Activated naive CD4-positive, alpha-beta T cell treated with anti-CD3 and anti-CD28 coated beads for 36 hours (primary cell): ENCODE measurements around the gene PWWP2B. TPM values are rescaled to one million over a fixed set of nuclear protein-coding genes. Genes with fewer than 3 reads are reported as not detected.
A peak's percentile ranks its signal among the peaks of the same experiment; 100 is the strongest.

Experiments
- CTCF ChIA-PET: fragments of 350-600 bp; sonication (Branson Sonifier 250); formaldehyde crosslinking; loops from one replicate; lab custom pipeline; 2021; ENCODE audit warnings: antibody characterized with exemption; lab: Charles Lee
- DNase-seq: peaks from one replicate; pipeline ENCODE4 v3.0.0-alpha.2; 2020
- H3K27ac Mint-ChIP-seq: one replicate; pipeline ENCODE4 v1.8.0; 2021; ENCODE audit warnings: mild to moderate bottlenecking, mixed read lengths
- H3K27me3 Mint-ChIP-seq: one replicate; pipeline ENCODE4 v1.8.0; 2021; ENCODE audit warnings: low read depth, mixed read lengths
- H3K36me3 Mint-ChIP-seq: one replicate; pipeline ENCODE4 v1.8.0; 2021; ENCODE audit warnings: low read depth, mixed read lengths
- H3K4me1 Mint-ChIP-seq: one replicate; pipeline ENCODE4 v1.8.0; 2021; ENCODE audit warnings: low read depth, mixed read lengths
- H3K4me3 Mint-ChIP-seq: one replicate; pipeline ENCODE4 v1.8.0; 2021; ENCODE audit warnings: mild to moderate bottlenecking, moderate library complexity, mixed read lengths
- H3K9me3 Mint-ChIP-seq: one replicate; pipeline ENCODE4 v1.8.0; 2021; ENCODE audit warnings: mixed read lengths
- intact Hi-C: fragments of 100-400 bp; cut with micrococcal nuclease; formaldehyde crosslinking; loops from one replicate; pipeline ENCODE4 v1.15.1; 2023
- total RNA-seq, 2 experiments: library from RNA; stranded (reverse); gene quantifications; one replicate each; pipeline ENCODE4 v1.2.3, GENCODE V29; 2021

The PWWP2B gene
- total RNA-seq, 2 experiments from 2014 or later: 1.5 to 2.2 TPM

DNA sequence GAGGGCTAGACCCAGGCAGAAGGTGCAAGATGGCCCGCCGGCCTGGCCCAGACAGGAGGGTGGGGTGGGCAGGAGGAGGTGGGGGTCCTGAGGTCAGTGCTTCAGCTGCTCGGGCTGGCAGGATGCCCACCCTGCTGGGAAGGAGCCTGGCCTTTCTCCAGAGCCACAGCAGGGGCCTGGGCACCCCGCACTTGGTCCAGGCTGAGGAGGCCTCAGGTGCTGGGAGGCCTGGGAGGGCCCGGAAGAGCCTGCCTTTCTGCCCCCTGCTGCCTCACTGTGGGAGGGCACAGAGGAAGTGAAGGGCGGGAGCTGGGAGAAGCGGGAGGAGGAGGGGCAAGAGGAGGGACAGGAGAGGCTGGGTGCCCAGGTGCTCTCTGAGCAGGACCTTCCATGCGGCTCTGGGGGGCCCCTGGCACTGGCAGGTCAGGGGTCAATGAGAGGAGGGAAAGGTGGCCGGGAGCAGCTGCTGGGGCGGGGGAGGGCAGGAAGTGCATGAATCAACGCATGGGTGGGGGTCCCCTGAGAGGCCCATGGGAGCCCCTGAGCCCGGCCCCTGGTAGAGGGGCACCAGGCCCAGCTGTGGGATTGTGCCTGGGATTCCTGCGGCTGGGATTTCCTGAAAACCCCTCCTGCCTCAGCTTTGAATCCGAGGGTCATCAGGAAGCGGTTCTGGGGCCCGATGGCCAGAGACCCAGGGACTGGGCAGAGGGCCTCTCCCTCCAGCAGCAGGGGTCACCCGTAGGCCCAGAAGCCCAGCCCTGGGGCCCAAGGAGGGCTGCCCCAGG lies 49.9 kb downstream of the PWWP2B start:
- Mint-ChIP-seq H3K4me1 (peaks cover 34% of the 10 kb centered on the region), H3K27ac (peak overlapping the region; percentile 98), H3K9me3 (no peaks in the 10 kb centered on the region), H3K27me3 (no peaks in the 10 kb centered on the region), H3K36me3 (no peaks in the 10 kb centered on the region), H3K4me3 (peak overlapping the region; percentile 89)
- CTCF ChIA-PET: interaction anchor here (0.6 to 2.3 kb wide), 7 partner anchors 10 to 223 kb away, joined by 3 to 10 read pairs (median 3); no protein-coding TSS in a partner anchor
- DNase-seq: peak; percentile 93
- intact Hi-C loops: loop anchor here (1.0 to 5.0 kb wide), 9 partner anchors 24 to 945 kb away; partner anchors contain the start of genes INPP5A, MTG1, PPP2R2D and PWWP2B

DNA sequence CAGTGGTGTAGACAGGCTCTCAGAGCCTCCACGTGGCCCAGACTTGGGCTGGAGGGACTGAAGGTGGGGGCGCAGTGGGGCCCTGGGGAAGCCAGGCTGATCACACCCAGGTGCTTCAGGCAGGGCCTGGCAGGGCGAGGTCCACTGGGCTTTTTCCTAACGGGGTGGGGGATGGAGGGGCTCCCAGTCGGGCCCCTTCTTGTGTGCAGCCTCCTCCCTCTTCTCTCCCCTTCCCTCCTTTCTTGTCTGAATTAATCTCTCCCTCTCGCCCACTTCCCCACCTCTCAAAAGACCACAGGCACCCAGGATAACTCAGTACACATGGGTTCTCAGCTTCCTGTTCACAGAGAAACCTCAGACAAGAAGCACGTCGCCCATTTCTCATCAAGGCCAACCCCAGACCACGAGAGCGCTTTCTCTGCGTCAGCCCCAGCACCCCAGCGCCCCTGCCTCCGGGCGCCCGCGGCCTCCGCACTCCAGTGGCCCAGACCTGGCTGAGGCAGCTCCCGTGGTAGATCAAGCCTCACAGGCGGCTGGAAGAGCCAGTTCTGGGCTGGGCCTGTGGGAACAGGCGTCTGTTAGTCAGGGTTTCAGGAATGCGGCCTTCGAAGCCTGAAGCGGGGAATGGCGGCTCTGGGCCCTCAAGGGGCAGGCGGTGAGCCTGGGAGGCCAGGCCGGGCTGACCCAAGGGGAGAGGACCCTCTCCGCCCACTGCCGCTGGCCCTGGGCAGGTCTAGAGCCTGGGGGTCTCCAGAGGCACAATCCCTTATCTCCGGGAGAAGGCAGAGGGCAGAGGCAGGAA lies 50.6 kb downstream of the PWWP2B start:
- Mint-ChIP-seq H3K4me3 (peak overlapping the region; percentile 89), H3K4me1 (peaks cover 36% of the 10 kb centered on the region), H3K36me3 (no peaks in the 10 kb centered on the region), H3K27me3 (no peaks in the 10 kb centered on the region), H3K9me3 (no peaks in the 10 kb centered on the region), H3K27ac (peak overlapping the region; percentile 98)
- intact Hi-C loops: loop anchor here (1.0 to 5.0 kb wide), 8 partner anchors 25 to 945 kb away; partner anchors contain the start of genes INPP5A, MTG1, PPP2R2D and PWWP2B
- DNase-seq: peak; percentile 87
- CTCF ChIA-PET: interaction anchor here (0.6 to 2.3 kb wide), 7 partner anchors 11 to 224 kb away, joined by 3 to 10 read pairs (median 3); no protein-coding TSS in a partner anchor

- Mint-ChIP-seq H3K4me1 (peaks cover 39% of the 10 kb centered on the region), H3K36me3 (no peaks in the 10 kb centered on the region), H3K4me3 (peak overlapping the region; percentile 53), H3K27ac (peak overlapping the region; percentile 86), H3K27me3 (no peaks in the 10 kb centered on the region), H3K9me3 (no peaks in the 10 kb centered on the region)
- DNase-seq: peak; percentile 81
- CTCF ChIA-PET: interaction anchor here (2.3 kb wide), 1 partner anchor 61 kb away, joined by 9 read pairs; no protein-coding TSS in a partner anchor
- intact Hi-C loops: loop anchor here (5.0 kb wide), 4 partner anchors 216 to 944 kb away; partner anchors contain the start of genes MTG1 and PPP2R2D
These were observed 51.3 kb downstream of the PWWP2B start for GRCh38 chr10:132448248-132448731.

GRCh38 chr10:132449051-132449810 lies 52.2 kb downstream of the PWWP2B start:
- Mint-ChIP-seq H3K4me3 (no peak overlapping the region), H3K27me3 (no peaks in the 10 kb centered on the region), H3K36me3 (no peaks in the 10 kb centered on the region), H3K9me3 (no peaks in the 10 kb centered on the region), H3K27ac (no peak overlapping the region), H3K4me1 (peaks cover 38% of the 10 kb centered on the region)
- DNase-seq: no peak
- CTCF ChIA-PET: no interaction called here
- intact Hi-C loops: loop anchor here (5.0 kb wide), 4 partner anchors 217 to 943 kb away; partner anchors contain the start of genes MTG1 and PPP2R2D

GRCh38 chr10:132449811-132450181 lies 52.8 kb downstream of the PWWP2B start:
- DNase-seq: no peak
- no peaks in the 10 kb centered on the region for H3K9me3 Mint-ChIP-seq
- no peak overlapping the region for H3K4me3 Mint-ChIP-seq
- peaks cover 36% of the 10 kb centered on the region for H3K4me1 Mint-ChIP-seq
- CTCF ChIA-PET: no interaction called here
- no peaks in the 10 kb centered on the region for H3K27me3 Mint-ChIP-seq
- no peaks in the 10 kb centered on the region for H3K36me3 Mint-ChIP-seq
- intact Hi-C loops: loop anchor here (5.0 kb wide), 4 partner anchors 217 to 943 kb away; partner anchors contain the start of genes MTG1 and PPP2R2D
- no peak overlapping the region for H3K27ac Mint-ChIP-seq

GRCh38 chr10:132450466-132450824 lies 53.4 kb downstream of the PWWP2B start:
- intact Hi-C loops: no loop called here
- H3K36me3 Mint-ChIP-seq: no peaks in the 10 kb centered on the region
- H3K4me3 Mint-ChIP-seq: no peak overlapping the region
- H3K4me1 Mint-ChIP-seq: peaks cover 30% of the 10 kb centered on the region
- H3K27ac Mint-ChIP-seq: no peak overlapping the region
- H3K27me3 Mint-ChIP-seq: no peaks in the 10 kb centered on the region
- CTCF ChIA-PET: no interaction called here
- H3K9me3 Mint-ChIP-seq: no peaks in the 10 kb centered on the region
- DNase-seq: no peak

- intact Hi-C loops: no loop called here
- CTCF ChIA-PET: interaction anchor here (1.9 kb wide), 1 partner anchor 17 kb away, joined by 3 read pairs; no protein-coding TSS in a partner anchor
These were observed 54.0 kb downstream of the PWWP2B start for GRCh38 chr10:132450825-132451505.

GRCh38 chr10:132451506-132452215 lies 54.7 kb downstream of the PWWP2B start:
- Mint-ChIP-seq H3K4me3 (no peak overlapping the region), H3K36me3 (no peaks in the 10 kb centered on the region), H3K27ac (no peak overlapping the region), H3K4me1 (peaks cover 27% of the 10 kb centered on the region), H3K9me3 (no peaks in the 10 kb centered on the region), H3K27me3 (no peaks in the 10 kb centered on the region)
- no peak for DNase-seq
- CTCF ChIA-PET: interaction anchor here (1.9 kb wide), 1 partner anchor 17 kb away, joined by 3 read pairs; no protein-coding TSS in a partner anchor
- intact Hi-C loops: loop anchor here (2.0 kb wide), 1 partner anchor 121 kb away; no protein-coding TSS in a partner anchor

More at GRCh38 chr10:132450825-132451505, 54.0 kb downstream of the PWWP2B start:
- H3K27me3 Mint-ChIP-seq: no peaks in the 10 kb centered on the region
- no peaks in the 10 kb centered on the region for H3K36me3 Mint-ChIP-seq
- peaks cover 30% of the 10 kb centered on the region for H3K4me1 Mint-ChIP-seq
- H3K4me3 Mint-ChIP-seq: no peak overlapping the region
- no peak overlapping the region for H3K27ac Mint-ChIP-seq
- H3K9me3 Mint-ChIP-seq: no peaks in the 10 kb centered on the region
- DNase-seq: no peak

DNA sequence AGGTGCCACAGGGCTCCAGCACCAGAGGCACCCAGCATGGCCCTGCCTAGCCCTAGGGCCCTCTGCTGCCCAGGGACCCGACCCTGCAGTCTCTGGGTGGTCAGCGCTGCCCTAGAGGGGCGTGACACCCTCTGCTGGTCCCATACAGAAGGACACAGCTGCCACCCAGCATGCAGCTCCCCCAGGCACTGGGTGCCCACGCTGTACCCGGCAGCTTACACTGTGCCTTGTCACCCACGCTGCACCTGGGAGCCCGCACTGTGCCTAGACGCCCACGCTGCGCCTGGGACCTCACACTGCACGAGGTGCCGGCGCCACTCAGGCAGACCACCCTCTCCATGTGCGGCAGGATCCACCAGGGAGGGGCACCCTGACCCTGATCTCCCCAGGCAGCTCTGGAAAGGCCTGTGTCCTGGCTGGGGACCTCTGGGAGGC lies 55.2 kb downstream of the PWWP2B start:
- Mint-ChIP-seq H3K9me3 (no peaks in the 10 kb centered on the region), H3K27me3 (no peaks in the 10 kb centered on the region), H3K27ac (no peak overlapping the region), H3K36me3 (no peaks in the 10 kb centered on the region), H3K4me3 (no peak overlapping the region), H3K4me1 (peaks cover 24% of the 10 kb centered on the region)
- CTCF ChIA-PET: interaction anchor here (0.6 to 1.9 kb wide), 2 partner anchors 18 to 63 kb away, joined by 3 read pairs; no protein-coding TSS in a partner anchor
- no peak for DNase-seq
- intact Hi-C loops: loop anchor here (2.0 kb wide), 1 partner anchor 121 kb away; no protein-coding TSS in a partner anchor

GRCh38 chr10:132452651-132453469 lies 55.9 kb downstream of the PWWP2B start:
- Mint-ChIP-seq H3K36me3 (no peaks in the 10 kb centered on the region), H3K4me1 (peaks cover 19% of the 10 kb centered on the region), H3K9me3 (no peaks in the 10 kb centered on the region), H3K27me3 (no peaks in the 10 kb centered on the region), H3K27ac (peak overlapping the region; percentile 24), H3K4me3 (peak overlapping the region; percentile 6)
- DNase-seq: peak; percentile 90
- CTCF ChIA-PET: interaction anchor here (0.6 to 1.9 kb wide), 4 partner anchors 19 to 179 kb away, joined by 3 to 5 read pairs (median 4); no protein-coding TSS in a partner anchor
- intact Hi-C loops: loop anchor here (1.0 to 2.0 kb wide), 4 partner anchors 65 to 230 kb away; no protein-coding TSS in a partner anchor
